HL-60 (cell line): ENCODE measurements around the gene CTPS2.

Experiments
- DNase-seq, 2 experiments: peaks; one replicate each; pipeline ENCODE4 v3.0.0-alpha.2; 2010 to 2020; ENCODE audit warnings: low read depth in 1 of 2, low spot score in 1 of 2
- H3K27ac ChIP-seq: fragments of 250-450 bp; sonication (Bioruptor Pico); replicated peaks from 2 replicates; pipeline ENCODE4 v1.5.1; 2020; ENCODE audit warnings: mild to moderate bottlenecking, moderate library complexity
- H3K27me3 ChIP-seq: fragments of 250-450 bp; sonication (Bioruptor Pico); 2 replicates; pipeline ENCODE4 v1.5.1; 2021; ENCODE audit warnings: mild to moderate bottlenecking, moderate library complexity; ENCODE audit not compliant: insufficient read depth, poor library complexity, severe bottlenecking
- H3K4me3 ChIP-seq: replicated peaks from 2 replicates; pipeline ENCODE4 v1.5.1; 2011; ENCODE audit warnings: mild to moderate bottlenecking, control low read depth, low read length; ENCODE audit not compliant: insufficient read depth
- CTCF ChIP-seq: IDR thresholded peaks from one replicate; pipeline ENCODE4 v1.5.1; 2011; ENCODE audit warnings: low read length, control low read depth, inconsistent platforms; ENCODE audit not compliant: insufficient read depth
- GABPA ChIP-seq: IDR thresholded peaks from 2 replicates; pipeline ENCODE4 v1.6.1; 2012; ENCODE audit warnings: low read depth
- POLR2AphosphoS5 ChIP-seq: IDR thresholded peaks from 2 replicates; pipeline ENCODE4 v1.6.1; 2012; ENCODE audit warnings: low read depth
- REST ChIP-seq: IDR thresholded peaks from 2 replicates; pipeline ENCODE4 v1.6.1; 2012; ENCODE audit warnings: low read depth; ENCODE audit not compliant: insufficient replicate concordance
- SPI1 ChIP-seq: IDR thresholded peaks from 2 replicates; pipeline ENCODE4 v1.6.1; 2012; ENCODE audit warnings: low read depth, mild to moderate bottlenecking, borderline replicate concordance

Gene CTPS2

GRCh38 chrX:16664626-16665025, 47.8 kb downstream of the CTPS2 start:
- Histone ChIP-seq H3K27ac (no peak overlapping the region), H3K27me3 (no peaks in the 10 kb centered on the region), H3K4me3 (no peak overlapping the region)
- DNase-seq: no peak
- TF ChIP-seq GABPA (no peak), REST (no peak), CTCF (no peak)

- Histone ChIP-seq H3K27ac (no peak overlapping the region), H3K4me3 (no peak overlapping the region), H3K27me3 (no peaks in the 10 kb centered on the region)
- DNase-seq: no peak
- TF ChIP-seq GABPA (no peak), CTCF (no peak), SPI1 (no peak), REST (no peak), POLR2AphosphoS5 (no peak)
Measured at GRCh38 chrX:16664074-16664473, 48.4 kb downstream of the CTPS2 start.

- Histone ChIP-seq H3K27ac (no peak overlapping the region), H3K4me3 (no peak overlapping the region), H3K27me3 (no peaks in the 10 kb centered on the region)
- no peak for TF ChIP-seq GABPA
- no peak for TF ChIP-seq SPI1
- no peak for TF ChIP-seq CTCF
- no peak for TF ChIP-seq POLR2AphosphoS5
- TF ChIP-seq REST: no peak
- DNase-seq: no peak
Measured at GRCh38 chrX:16662402-16662801, 50.1 kb downstream of the CTPS2 start.
